ENCODE results near the gene GALNT10.

GALNT10 gene

DNA sequence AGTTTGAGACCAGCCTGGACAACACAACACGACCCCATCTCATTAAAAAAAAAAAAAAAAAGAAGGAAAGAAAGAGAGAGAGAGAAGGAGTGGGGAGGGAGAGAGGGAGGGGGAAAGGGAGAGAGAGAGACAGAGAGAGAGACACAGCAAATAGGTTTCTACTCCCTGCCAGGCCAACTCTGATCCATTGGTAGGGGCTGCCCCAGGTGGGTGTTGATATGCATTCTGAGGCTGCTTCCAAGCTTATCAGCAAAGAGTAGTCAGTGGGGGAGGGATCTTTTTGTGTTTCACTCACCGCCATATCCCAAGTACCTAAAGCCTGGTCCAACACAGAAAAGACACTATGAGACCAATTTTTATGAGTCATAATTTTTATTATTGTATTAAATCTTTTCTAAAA is 198.3 kb downstream of the GALNT10 start:
- DNase-seq (no peak), ATAC-seq (no peak)
- no peaks in the 10 kb centered on the region for H3K9me3 Mint-ChIP-seq
- no peak overlapping the region for H3K27ac Mint-ChIP-seq
- H3K4me3 Mint-ChIP-seq = no peak overlapping the region
- no peaks in the 10 kb centered on the region for H3K27me3 Mint-ChIP-seq
- peaks cover 11% of the 10 kb centered on the region for H3K36me3 Mint-ChIP-seq (ENCODE audit: low read depth)
- peaks cover 13% of the 10 kb centered on the region for H3K4me1 Mint-ChIP-seq

DNA sequence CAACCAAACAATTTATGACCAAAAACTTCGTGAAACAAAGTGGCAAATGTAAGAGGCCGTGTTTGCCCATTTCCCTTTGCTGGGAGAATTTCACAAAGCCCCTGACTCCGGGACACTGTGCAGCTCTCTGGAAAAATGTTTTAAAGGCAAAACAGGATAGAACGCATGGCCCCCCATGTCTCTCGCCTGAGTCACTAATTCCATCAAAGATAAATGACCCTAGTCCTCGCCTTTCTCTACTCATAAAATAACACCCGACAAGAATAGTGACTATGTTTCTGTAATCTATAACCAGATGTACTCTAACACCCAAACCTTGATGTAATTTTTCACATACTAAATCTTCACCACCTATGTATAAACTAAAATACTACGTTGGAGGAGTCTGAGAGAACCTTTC is 199.6 kb downstream of the GALNT10 start:
- Mint-ChIP-seq H3K27ac (no peak overlapping the region), H3K4me3 (no peak overlapping the region), H3K36me3 (ENCODE audit: low read depth) (peaks cover 9% of the 10 kb centered on the region), H3K27me3 (no peaks in the 10 kb centered on the region), H3K4me1 (peaks cover 5% of the 10 kb centered on the region), H3K9me3 (no peaks in the 10 kb centered on the region)
- DNase-seq = no peak
- ATAC-seq = no peak

GRCh38 chr5:154390746-154391359 is 200.3 kb downstream of the GALNT10 start:
- no peaks in the 10 kb centered on the region for H3K27me3 Mint-ChIP-seq
- ATAC-seq (no peak), DNase-seq (no peak)
- H3K27ac Mint-ChIP-seq = no peak overlapping the region
- H3K4me3 Mint-ChIP-seq = no peak overlapping the region
- H3K9me3 Mint-ChIP-seq = no peaks in the 10 kb centered on the region
- H3K36me3 Mint-ChIP-seq (ENCODE audit: low read depth) = peaks cover 5% of the 10 kb centered on the region
- H3K4me1 Mint-ChIP-seq = no peaks in the 10 kb centered on the region

DNA sequence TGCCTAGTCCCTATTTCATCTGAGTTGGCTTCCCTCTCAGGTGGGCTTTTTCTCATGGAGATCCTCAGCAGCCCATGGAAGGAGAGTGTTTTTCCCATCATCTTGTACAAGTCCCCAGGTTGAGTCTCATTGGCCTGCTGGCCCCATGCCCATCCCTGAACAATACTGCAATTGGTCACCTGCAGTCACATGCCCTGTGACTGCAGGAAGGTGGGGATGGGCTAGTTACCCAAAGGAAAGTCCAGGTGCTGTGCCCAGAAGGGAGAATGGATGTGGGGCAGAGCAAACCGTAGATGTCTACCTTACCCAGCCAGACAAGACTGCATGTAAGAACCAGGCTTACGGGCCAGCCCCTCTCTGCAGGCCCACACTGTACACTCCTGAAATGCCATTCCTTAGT is 201.3 kb downstream of the GALNT10 start:
- H3K9me3 Mint-ChIP-seq = no peaks in the 10 kb centered on the region
- DNase-seq (no peak), ATAC-seq (no peak)
- H3K4me3 Mint-ChIP-seq = no peak overlapping the region
- H3K36me3 Mint-ChIP-seq (ENCODE audit: low read depth) = peaks cover 5% of the 10 kb centered on the region
- H3K27me3 Mint-ChIP-seq = no peaks in the 10 kb centered on the region
- no peak overlapping the region for H3K27ac Mint-ChIP-seq
- H3K4me1 Mint-ChIP-seq = no peaks in the 10 kb centered on the region

DNA sequence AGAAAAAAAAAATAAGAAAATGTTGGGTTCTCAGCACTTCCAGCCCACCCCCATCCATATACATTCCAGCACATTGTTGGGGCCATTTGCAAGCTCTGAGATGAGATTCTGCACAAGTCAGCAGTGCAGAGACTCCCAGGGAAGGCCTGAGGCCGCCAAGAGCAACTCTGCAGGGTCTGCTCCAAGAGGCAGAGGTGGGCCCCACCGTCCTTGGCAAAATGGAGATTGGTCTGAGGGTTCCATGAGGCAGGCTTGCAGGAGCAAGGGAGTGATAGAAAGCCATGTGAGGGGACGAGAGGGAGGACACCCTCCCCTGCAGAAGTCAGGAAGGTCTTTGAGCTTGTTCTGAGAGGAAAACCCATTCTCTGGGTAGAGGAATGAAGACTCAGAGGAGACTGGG is 203.3 kb downstream of the GALNT10 start:
- H3K9me3 Mint-ChIP-seq = no peaks in the 10 kb centered on the region
- DNase-seq = no peak
- no peak overlapping the region for H3K27ac Mint-ChIP-seq
- no peaks in the 10 kb centered on the region for H3K4me1 Mint-ChIP-seq
- H3K4me3 Mint-ChIP-seq = no peak overlapping the region
- ATAC-seq = no peak
- peaks cover 5% of the 10 kb centered on the region for H3K36me3 Mint-ChIP-seq (ENCODE audit: low read depth)
- H3K27me3 Mint-ChIP-seq = no peaks in the 10 kb centered on the region

DNA sequence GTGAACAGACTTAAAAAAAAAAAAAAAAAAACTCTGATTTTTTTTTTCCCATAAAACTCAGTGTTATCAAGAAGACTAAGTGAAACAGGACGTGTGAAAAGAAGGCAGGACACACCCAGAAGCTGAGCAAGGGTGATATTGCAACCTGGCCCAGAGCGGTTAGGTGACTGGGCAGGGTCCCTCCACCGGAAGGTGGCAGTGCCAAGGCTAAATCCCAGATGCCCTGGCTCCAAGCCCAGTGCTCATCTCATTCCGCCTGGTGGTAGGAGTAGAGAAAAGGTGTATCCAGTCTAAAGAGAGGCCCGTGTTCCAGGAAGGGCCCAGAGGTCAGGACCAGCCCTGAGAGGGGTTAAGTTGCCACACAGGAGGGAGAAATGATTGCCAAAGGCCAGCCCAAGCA is 203.8 kb downstream of the GALNT10 start:
- no peak overlapping the region for H3K4me3 Mint-ChIP-seq
- no peak for ATAC-seq
- peaks cover 5% of the 10 kb centered on the region for H3K36me3 Mint-ChIP-seq (ENCODE audit: low read depth)

GRCh38 chr5:154395407-154396106 is 205.0 kb downstream of the GALNT10 start:
- no peak for DNase-seq
- Mint-ChIP-seq H3K9me3 (no peaks in the 10 kb centered on the region), H3K4me1 (no peaks in the 10 kb centered on the region), H3K27me3 (no peaks in the 10 kb centered on the region), H3K4me3 (no peak overlapping the region), H3K36me3 (ENCODE audit: low read depth) (peaks cover 5% of the 10 kb centered on the region), H3K27ac (no peak overlapping the region)
- ATAC-seq = no peak

More for the DNA sequence above, 203.8 kb downstream of the GALNT10 start:
- Mint-ChIP-seq H3K27me3 (no peaks in the 10 kb centered on the region), H3K27ac (no peak overlapping the region), H3K9me3 (no peaks in the 10 kb centered on the region), H3K4me1 (no peaks in the 10 kb centered on the region)
- no peak for DNase-seq

DNA sequence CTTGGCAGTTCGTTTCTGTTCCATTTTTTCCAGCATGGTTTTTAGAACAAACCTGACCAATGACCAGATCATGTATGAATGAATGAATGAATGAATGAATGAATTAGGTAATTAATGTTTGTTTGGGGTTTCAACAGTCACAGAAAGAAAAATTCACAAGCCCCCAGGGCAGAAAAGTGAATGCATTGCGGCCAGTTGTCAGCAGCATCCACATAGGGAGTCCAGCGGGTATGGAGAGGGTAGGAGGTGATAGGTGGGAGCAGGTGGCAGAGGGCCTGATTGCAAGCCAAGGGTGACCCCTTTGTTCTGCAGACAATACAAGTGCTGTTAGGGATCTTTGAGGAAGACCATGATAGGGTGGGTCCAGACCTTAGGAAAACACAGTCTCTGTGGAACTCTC is 205.6 kb downstream of the GALNT10 start:
- Mint-ChIP-seq H3K9me3 (no peaks in the 10 kb centered on the region), H3K4me1 (no peaks in the 10 kb centered on the region), H3K36me3 (ENCODE audit: low read depth) (peaks cover 5% of the 10 kb centered on the region), H3K4me3 (no peak overlapping the region), H3K27ac (no peak overlapping the region), H3K27me3 (no peaks in the 10 kb centered on the region)
- DNase-seq (no peak), ATAC-seq (no peak)

GRCh38 chr5:154397652-154398406 is 207.3 kb downstream of the GALNT10 start:
- no peaks in the 10 kb centered on the region for H3K36me3 Mint-ChIP-seq (ENCODE audit: low read depth)
- H3K9me3 Mint-ChIP-seq = no peaks in the 10 kb centered on the region
- H3K27ac Mint-ChIP-seq = no peak overlapping the region
- DNase-seq = no peak
- ATAC-seq = no peak
- no peaks in the 10 kb centered on the region for H3K4me1 Mint-ChIP-seq
- H3K4me3 Mint-ChIP-seq = no peak overlapping the region
- no peaks in the 10 kb centered on the region for H3K27me3 Mint-ChIP-seq

DNA sequence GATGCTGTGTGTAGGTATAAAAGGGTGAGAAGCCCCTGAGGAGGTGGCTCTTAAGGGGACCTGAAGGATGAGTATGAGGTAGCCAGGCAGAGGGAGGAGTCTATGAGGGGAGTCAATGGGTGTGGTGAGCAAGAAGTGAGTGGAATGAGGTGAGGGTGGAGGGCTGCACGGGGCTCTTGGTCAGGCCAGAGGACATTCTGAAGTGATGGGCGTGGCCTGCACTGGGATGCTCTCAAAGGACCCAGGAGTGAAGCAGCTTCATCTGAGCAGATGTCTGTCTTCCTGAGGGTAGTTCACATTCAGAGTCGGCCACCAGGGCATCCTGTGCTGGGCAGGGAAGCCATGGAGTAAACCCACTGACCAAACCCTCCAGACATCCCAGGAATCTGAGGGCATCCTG is 210.1 kb downstream of the GALNT10 start:
- no peak for DNase-seq
- H3K9me3 Mint-ChIP-seq = no peaks in the 10 kb centered on the region
- ATAC-seq = no peak
- no peaks in the 10 kb centered on the region for H3K27me3 Mint-ChIP-seq
- H3K36me3 Mint-ChIP-seq (ENCODE audit: low read depth) = no peaks in the 10 kb centered on the region
- peaks cover 8% of the 10 kb centered on the region for H3K4me1 Mint-ChIP-seq
- no peak overlapping the region for H3K4me3 Mint-ChIP-seq
- no peak overlapping the region for H3K27ac Mint-ChIP-seq

DNA sequence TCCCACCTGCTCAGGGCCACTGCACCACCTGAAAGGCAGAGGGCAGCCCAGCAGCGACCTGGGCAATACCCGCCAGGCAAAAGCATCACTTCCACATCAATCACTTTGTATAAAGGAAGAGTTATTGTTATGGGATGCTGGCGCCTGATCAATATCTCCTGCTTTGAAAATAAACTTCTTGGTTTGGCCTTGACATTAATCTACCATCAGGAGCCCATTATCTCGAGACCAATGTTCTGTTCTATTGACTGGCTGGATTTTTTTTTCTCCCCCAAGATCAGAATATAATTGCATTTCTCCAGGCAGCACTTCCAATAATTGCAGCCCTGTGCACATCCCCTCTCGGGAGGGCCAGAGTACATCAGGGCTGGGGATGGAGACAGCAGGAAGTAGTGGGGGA is 210.8 kb downstream of the GALNT10 start:
- DNase-seq (no peak), ATAC-seq (no peak)
- no peaks in the 10 kb centered on the region for H3K36me3 Mint-ChIP-seq (ENCODE audit: low read depth)
- no peak overlapping the region for H3K4me3 Mint-ChIP-seq
- no peaks in the 10 kb centered on the region for H3K27me3 Mint-ChIP-seq
- no peaks in the 10 kb centered on the region for H3K9me3 Mint-ChIP-seq
- no peak overlapping the region for H3K27ac Mint-ChIP-seq
- peaks cover 8% of the 10 kb centered on the region for H3K4me1 Mint-ChIP-seq

- H3K4me1 Mint-ChIP-seq = peaks cover 8% of the 10 kb centered on the region
- no peak for ATAC-seq
- no peak for DNase-seq
- no peaks in the 10 kb centered on the region for H3K27me3 Mint-ChIP-seq
- no peak overlapping the region for H3K4me3 Mint-ChIP-seq
- H3K36me3 Mint-ChIP-seq (ENCODE audit: low read depth) = no peaks in the 10 kb centered on the region
- H3K9me3 Mint-ChIP-seq = no peaks in the 10 kb centered on the region
- H3K27ac Mint-ChIP-seq = no peak overlapping the region
Observed at GRCh38 chr5:154401931-154402330, 211.4 kb downstream of the GALNT10 start.

- DNase-seq (no peak), ATAC-seq (no peak)
- Mint-ChIP-seq H3K36me3 (ENCODE audit: low read depth) (no peaks in the 10 kb centered on the region), H3K4me1 (peaks cover 8% of the 10 kb centered on the region), H3K27ac (no peak overlapping the region), H3K4me3 (no peak overlapping the region), H3K27me3 (no peaks in the 10 kb centered on the region), H3K9me3 (no peaks in the 10 kb centered on the region)
Observed at GRCh38 chr5:154402611-154403010, 212.1 kb downstream of the GALNT10 start.

GRCh38 chr5:154403234-154403633 is 212.7 kb downstream of the GALNT10 start:
- H3K36me3 Mint-ChIP-seq (ENCODE audit: low read depth) = no peaks in the 10 kb centered on the region
- no peaks in the 10 kb centered on the region for H3K27me3 Mint-ChIP-seq
- no peak overlapping the region for H3K27ac Mint-ChIP-seq
- H3K9me3 Mint-ChIP-seq = no peaks in the 10 kb centered on the region
- no peak for ATAC-seq
- no peak overlapping the region for H3K4me3 Mint-ChIP-seq
- H3K4me1 Mint-ChIP-seq = peaks cover 8% of the 10 kb centered on the region
- DNase-seq = no peak

DNA sequence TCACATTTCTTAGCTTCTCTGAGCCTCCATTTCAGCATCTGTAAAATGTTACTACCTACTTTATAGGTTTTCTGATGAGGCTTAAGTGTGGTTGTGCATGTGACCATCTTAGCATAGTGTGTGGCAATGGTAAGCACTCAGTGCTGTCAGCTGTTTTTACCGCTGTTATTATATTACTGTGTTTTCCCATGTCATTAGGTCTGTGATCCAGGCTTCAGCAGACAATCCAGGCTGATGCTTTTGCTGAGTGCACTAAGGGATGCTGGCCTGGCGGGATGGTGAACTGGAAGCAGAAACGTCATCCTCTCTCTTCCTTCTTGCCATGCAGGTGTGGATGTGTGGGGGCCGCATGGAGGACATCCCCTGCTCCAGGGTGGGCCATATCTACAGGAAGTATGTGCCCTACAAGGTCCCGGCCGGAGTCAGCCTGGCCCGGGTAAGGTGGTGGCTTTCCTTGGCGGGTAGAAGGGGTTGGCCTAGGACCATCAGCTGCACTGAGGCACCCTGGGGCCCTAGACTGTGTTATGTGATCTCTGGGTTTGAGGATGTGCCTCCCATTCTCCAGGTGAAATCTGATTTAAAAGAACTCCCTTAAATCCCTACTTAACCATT is 213.3 kb downstream of the GALNT10 start:
- peaks cover 8% of the 10 kb centered on the region for H3K4me1 Mint-ChIP-seq
- H3K4me3 Mint-ChIP-seq = no peak overlapping the region
- ATAC-seq (no peak), DNase-seq (no peak)
- H3K9me3 Mint-ChIP-seq = no peaks in the 10 kb centered on the region
- H3K27me3 Mint-ChIP-seq = no peaks in the 10 kb centered on the region
- H3K36me3 Mint-ChIP-seq (ENCODE audit: low read depth) = no peaks in the 10 kb centered on the region
- H3K27ac Mint-ChIP-seq = no peak overlapping the region
